ENCODE measurements around the gene FPGT. TPM values are rescaled to one million over a fixed set of nuclear protein-coding genes. Genes with fewer than 3 reads are reported as not detected.

The FPGT gene
- total and polyA plus RNA-seq, 4 donors: 5.2 to 19.2 (median 10.0) TPM

- Histone ChIP-seq H3K4me3 (ENCODE audit: low read depth in 1 of 3, low read length in 3 of 3) (no peak overlapping the region), H3K36me3 (ENCODE audit: control insufficient read depth in 4 of 4, insufficient read depth in 3 of 4, low read depth in 1 of 4, low read length in 3 of 4) (no peaks in the 10 kb centered on the region), H3K4me1 (ENCODE audit: control insufficient read depth in 4 of 4, insufficient read depth in 4 of 4, low read length in 3 of 4) (no peaks in the 10 kb centered on the region), H3K9ac (ENCODE audit: low read depth in 1 of 2, low read length in 2 of 2) (no peak overlapping the region), H3K27me3 (ENCODE audit: control insufficient read depth in 4 of 4, insufficient read depth in 4 of 4, low read length in 3 of 4) (no peaks in the 10 kb centered on the region), H3K9me3 (ENCODE audit: control insufficient read depth in 4 of 4, low read length in 3 of 4) (no peaks in the 10 kb centered on the region), H3K27ac (ENCODE audit: low read depth in 1 of 2, low read length in 2 of 2) (no peak overlapping the region)
- TF ChIP-seq RAD21 (IDR thresholded peaks at IDR 0.05) (no peak), YY1 (IDR thresholded peaks at IDR 0.05) (no peak), CTCF (IDR thresholded peaks at IDR 0.05; ENCODE audit: low read depth, low read length, missing input control) (no peak), EGR1 (IDR thresholded peaks at IDR 0.05; ENCODE audit: low read depth in 2 of 2) (no peak), TAF1 (conservative IDR thresholded peaks at IDR 0.05) (no peak), HNF4G (IDR thresholded peaks at IDR 0.05) (no peak), REST (IDR thresholded peaks at IDR 0.05) (no peak), ZBTB33 (IDR thresholded peaks at IDR 0.05) (no peak), SP1 (IDR thresholded peaks at IDR 0.05) (no peak), HNF4A (conservative IDR thresholded peaks at IDR 0.05) (no peak), RXRA (IDR thresholded peaks at IDR 0.05) (no peak), FOXA1 (IDR thresholded peaks at IDR 0.05) (no peak), MAX (IDR thresholded peaks at IDR 0.05) (no peak), NR2F2 (IDR thresholded peaks at IDR 0.05) (no peak), ATF3 (IDR thresholded peaks at IDR 0.05) (no peak), FOXA2 (IDR thresholded peaks at IDR 0.05) (no peak), JUND (IDR thresholded peaks at IDR 0.05) (no peak)
- 89% methylated on average over 2 of the region's 2 CpGs for WGBS
- DNase-seq (ENCODE audit: low spot score): no peak
Observed at GRCh38 chr1:74246315-74246714, 48.3 kb downstream of the FPGT start.

Measured in liver (tissue), 9 donors.